Endothelial cell of umbilical vein (primary cell): Measurements from ENCODE around the gene TMTC1. TPM values are rescaled to one million over a fixed set of nuclear protein-coding genes. Genes with fewer than 3 reads are reported as not detected.

Experiments used
- BruUV-seq: library from RNA; stranded (reverse); fragments of 400-500 nt; replicated peaks from 2 replicates; lab custom pipeline; 2021; lab: Mats Ljungman, UMichigan
- CTCF ChIA-PET: fragments of 300-600, 350-600 bp; sonication (Branson Sonifier 250); formaldehyde crosslinking; loops from one replicate; lab custom pipeline; 2021; ENCODE audit warnings: antibody characterized with exemption, inconsistent platforms; lab: Charles Lee
- POLR2A ChIA-PET: fragments of 300-600, 350-600 bp; sonication (Branson Sonifier 250); formaldehyde crosslinking; loops from one replicate; lab custom pipeline; 2021; ENCODE audit warnings: antibody characterized with exemption, inconsistent platforms; lab: Charles Lee
- DNase-seq: peaks from one replicate; pipeline ENCODE4 v3.0.0-alpha.2; 2011; ENCODE audit warnings: low read depth, low spot score
- FAIRE-seq: peaks from 2 replicates; lab custom pipeline; 2011; peaks lifted over from hg19 to GRCh38; lab: Jason Lieb, UNC
- H2AFZ ChIP-seq: 2 replicates; pipeline ENCODE4 v1.6.0; 2012; ENCODE audit warnings: low read depth, low read length, control low read depth, inconsistent platforms
- H3K27ac ChIP-seq: 2 replicates; pipeline ENCODE4 v1.5.1; 2011; ENCODE audit warnings: low read depth, mild to moderate bottlenecking, control low read depth, low read length, moderate library complexity; ENCODE audit not compliant: insufficient read depth
- H3K27me3 ChIP-seq, 2 experiments: 2 replicates each; pipeline versions ENCODE4 v1.6.0 to v1.6.1; 2011; ENCODE audit warnings: low read length in 2 of 2, mixed read lengths in 1 of 2; ENCODE audit not compliant: control insufficient read depth in 2 of 2, insufficient read depth in 2 of 2
- H3K36me3 ChIP-seq, 2 experiments: 2 replicates in 1 of 2; 3 replicates in 1 of 2; pipeline ENCODE4 v1.5.1; 2011; ENCODE audit warnings: low read length in 2 of 2, mild to moderate bottlenecking in 1 of 2, moderate library complexity in 1 of 2; ENCODE audit not compliant: control insufficient read depth in 2 of 2, insufficient read depth in 2 of 2; ENCODE audit errors: extremely low read depth in 1 of 2
- H3K4me1 ChIP-seq: 3 replicates; pipeline ENCODE4 v1.5.1; 2011; ENCODE audit warnings: mild to moderate bottlenecking, low read length; ENCODE audit not compliant: control insufficient read depth, insufficient read depth; ENCODE audit errors: extremely low read depth
- H3K4me2 ChIP-seq: 2 replicates; pipeline ENCODE4 v1.6.1; 2011; ENCODE audit warnings: low read length, control low read depth, mixed read lengths; ENCODE audit not compliant: insufficient read depth
- H3K4me3 ChIP-seq, 3 experiments: fragments of 200-600 bp in 1 of 3; sonication (generic), shearing (Covaris generic) in 1 of 3; replicated peaks in 1 of 3; 2 replicates each; pipeline ENCODE4 v1.5.1; 2011 to 2016; ENCODE audit warnings: control low read depth in 3 of 3, low read length in 3 of 3, mild to moderate bottlenecking in 2 of 3, inconsistent platforms in 1 of 3, low read depth in 1 of 3, moderate library complexity in 1 of 3; ENCODE audit not compliant: insufficient read depth in 1 of 3
- H3K79me2 ChIP-seq: 2 replicates; pipeline ENCODE4 v1.6.0; 2012; ENCODE audit warnings: low read length, inconsistent platforms; ENCODE audit not compliant: control insufficient read depth, insufficient read depth
- H3K9ac ChIP-seq: replicated peaks from 2 replicates; pipeline ENCODE3; 2011; ENCODE audit warnings: low read length, control low read depth; ENCODE audit not compliant: insufficient read depth; ENCODE audit errors: extremely low read depth
- H3K9me1 ChIP-seq: replicated peaks from 3 replicates; pipeline ENCODE4 v1.6.0; 2011; ENCODE audit warnings: mild to moderate bottlenecking, low read length; ENCODE audit not compliant: control insufficient read depth, insufficient read depth; ENCODE audit errors: extremely low read depth
- H3K9me3 ChIP-seq: replicated peaks from 2 replicates; pipeline ENCODE4 v1.5.1; 2012; ENCODE audit warnings: low read length, inconsistent platforms; ENCODE audit not compliant: control insufficient read depth, insufficient read depth
- H4K20me1 ChIP-seq: replicated peaks from 2 replicates; pipeline ENCODE3; 2011; ENCODE audit warnings: mild to moderate bottlenecking, low read length; ENCODE audit not compliant: control insufficient read depth, insufficient read depth; ENCODE audit errors: extremely low read depth
- CTCF ChIP-seq, 2 donors: IDR thresholded peaks; 1 replicate in 1 of 2; 2 replicates in 1 of 2; pipeline ENCODE4 v1.5.1; 2011; ENCODE audit warnings: low read length in 2 of 2, mild to moderate bottlenecking in 2 of 2, moderate library complexity in 2 of 2, control low read depth in 1 of 2, inconsistent platforms in 1 of 2, low read depth in 1 of 2; ENCODE audit not compliant: insufficient read depth in 1 of 2; ENCODE audit errors: extremely low read depth in 1 of 2
- EZH2 ChIP-seq: IDR thresholded peaks from 2 replicates; pipeline ENCODE4 v1.6.1; 2012; ENCODE audit warnings: borderline replicate concordance, low read depth, mild to moderate bottlenecking, moderate library complexity, low read length, inconsistent platforms; ENCODE audit not compliant: severe bottlenecking
- FOS ChIP-seq: IDR thresholded peaks from 2 replicates; pipeline ENCODE4 v1.6.1; 2011; ENCODE audit warnings: mild to moderate bottlenecking, low read length, moderate library complexity, borderline replicate concordance; ENCODE audit not compliant: insufficient read depth
- GATA2 ChIP-seq: IDR thresholded peaks from 2 replicates; pipeline ENCODE4 v1.7.0; 2011; ENCODE audit warnings: low read depth, mild to moderate bottlenecking, moderate library complexity, mixed read lengths, low read length; ENCODE audit not compliant: insufficient read length, insufficient read depth
- JUN ChIP-seq: IDR thresholded peaks from 2 replicates; pipeline ENCODE4 v1.6.1; 2011; ENCODE audit warnings: borderline replicate concordance, low read depth; ENCODE audit not compliant: insufficient read length, insufficient read depth
- MAX ChIP-seq: IDR thresholded peaks from 2 replicates; pipeline ENCODE4 v1.6.1; 2011; ENCODE audit not compliant: insufficient read depth, insufficient read length
- MYC ChIP-seq: IDR thresholded peaks from one replicate; pipeline ENCODE4 v1.6.1; 2011; ENCODE audit warnings: mild to moderate bottlenecking, low read depth, low read length
- POLR2A ChIP-seq: IDR thresholded peaks from 2 replicates; pipeline ENCODE4 v1.6.1; 2012; ENCODE audit warnings: low read depth, mild to moderate bottlenecking, control low read depth, low read length
- POLR2AphosphoS5 ChIP-seq: IDR thresholded peaks from 2 replicates; pipeline ENCODE4 v1.6.1; 2012; ENCODE audit warnings: low read depth, mild to moderate bottlenecking, control low read depth, low read length, moderate library complexity; ENCODE audit not compliant: insufficient read depth
- dilution Hi-C: fragments of 300-500 bp; cut with MboI; formaldehyde crosslinking; loops from one replicate; pipeline ENCODE4 v1.15.0; 2019; ENCODE audit warnings: low sequenced_read_pairs; ENCODE audit not compliant: extremely low pct_ligation_motif_present
- intact Hi-C: fragments of 100-400 bp; cut with micrococcal nuclease; formaldehyde crosslinking; loops from one replicate; pipeline ENCODE4 v1.10.0; 2022
- polyA plus RNA-seq, 4 experiments: library from polyadenylated mRNA; depleted of rRNA in 3 of 4; stranded (reverse) in 3 of 4; unstranded in 1 of 4; fragments of >200 nt; gene quantifications; 2 replicates each; pipeline versions ENCODE4 v1.2.1 to v1.2.3, GENCODE V29; 2011 to 2012; ENCODE audit warnings: missing spikeins in 1 of 4
- total RNA-seq: library from RNA; stranded (reverse); gene quantifications from 2 replicates; pipeline ENCODE4 v1.2.3, GENCODE V29; 2021

Gene TMTC1
- total and polyA plus RNA-seq, 2 donors (not counting 3 experiments of a cell fraction or from before 2014, with no cell fraction given), result 5.4 to 5.9 TPM

- intact Hi-C loops, result no loop called here
- DNase-seq, result no peak
- H3K9ac ChIP-seq, result no peak overlapping the region
- no peak overlapping the region for H3K4me2 ChIP-seq
- H4K20me1 ChIP-seq, result no peaks in the 10 kb centered on the region
- BruUV-seq, result no TSS peak
- TF ChIP-seq MAX (no peak), FOS (no peak), GATA2 (no peak), CTCF (IDR thresholded peaks at IDR 0.05; ENCODE audit: extremely low read depth in 1 of 2, insufficient read depth in 1 of 2, low read depth in 1 of 2, low read length in 2 of 2) (no peak), JUN (no peak), MYC (no peak), EZH2 (no peak), POLR2A (no peak), POLR2AphosphoS5 (no peak)
- no peak overlapping the region for H2AFZ ChIP-seq
- FAIRE-seq, result no peak
- no peaks in the 10 kb centered on the region for H3K9me1 ChIP-seq
- H3K36me3 ChIP-seq, result no peaks in the 10 kb centered on the region
- ChIA-PET POLR2A (no interaction called here), CTCF (interaction anchor here (1.9 kb wide), 1 partner anchor 11 kb away, joined by 4 read pairs; no protein-coding TSS in a partner anchor)
- H3K27ac ChIP-seq, result no peak overlapping the region
- H3K79me2 ChIP-seq, result no peaks in the 10 kb centered on the region
- no peaks in the 10 kb centered on the region for H3K27me3 ChIP-seq
- no peak overlapping the region for H3K4me3 ChIP-seq
- peaks cover 22% of the 10 kb centered on the region for H3K4me1 ChIP-seq
- dilution Hi-C loops, result no loop called here
- H3K9me3 ChIP-seq, result no peaks in the 10 kb centered on the region
These were observed 46.1 kb downstream of the TMTC1 start for GRCh38 chr12:29737644-29738043.
